ENCODE results near the gene CIDEC.

CIDEC gene

GRCh38 chr3:9903904-9904303 lies 23.9 kb upstream of the CIDEC start:
- H3K27me3 ChIP-seq (ENCODE audit: insufficient read depth, low read length, poor library complexity, severe bottlenecking): no peaks in the 10 kb centered on the region
- peak overlapping the region; percentile 80 for H3K4me3 ChIP-seq (ENCODE audit: low read length, poor library complexity, severe bottlenecking)
- H3K4me2 ChIP-seq (ENCODE audit: low read depth, low read length, poor library complexity, severe bottlenecking): peak overlapping the region; percentile 85
- TF ChIP-seq, protein P1, sequence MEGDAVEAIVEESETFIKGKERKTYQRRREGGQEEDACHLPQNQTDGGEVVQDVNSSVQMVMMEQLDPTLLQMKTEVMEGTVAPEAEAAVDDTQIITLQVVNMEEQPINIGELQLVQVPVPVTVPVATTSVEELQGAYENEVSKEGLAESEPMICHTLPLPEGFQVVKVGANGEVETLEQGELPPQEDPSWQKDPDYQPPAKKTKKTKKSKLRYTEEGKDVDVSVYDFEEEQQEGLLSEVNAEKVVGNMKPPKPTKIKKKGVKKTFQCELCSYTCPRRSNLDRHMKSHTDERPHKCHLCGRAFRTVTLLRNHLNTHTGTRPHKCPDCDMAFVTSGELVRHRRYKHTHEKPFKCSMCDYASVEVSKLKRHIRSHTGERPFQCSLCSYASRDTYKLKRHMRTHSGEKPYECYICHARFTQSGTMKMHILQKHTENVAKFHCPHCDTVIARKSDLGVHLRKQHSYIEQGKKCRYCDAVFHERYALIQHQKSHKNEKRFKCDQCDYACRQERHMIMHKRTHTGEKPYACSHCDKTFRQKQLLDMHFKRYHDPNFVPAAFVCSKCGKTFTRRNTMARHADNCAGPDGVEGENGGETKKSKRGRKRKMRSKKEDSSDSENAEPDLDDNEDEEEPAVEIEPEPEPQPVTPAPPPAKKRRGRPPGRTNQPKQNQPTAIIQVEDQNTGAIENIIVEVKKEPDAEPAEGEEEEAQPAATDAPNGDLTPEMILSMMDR (conservative IDR thresholded peaks at IDR 0.05; ENCODE audit: low read length): no peak
- no peak for TF ChIP-seq EZH2phosphoT487 (IDR thresholded peaks at IDR 0.05; ENCODE audit: borderline replicate concordance)
- peaks cover 29% of the 10 kb centered on the region for H3K4me1 ChIP-seq (ENCODE audit: insufficient read depth, low read length, poor library complexity, severe bottlenecking)
- no peaks in the 10 kb centered on the region for H3F3A ChIP-seq (ENCODE audit: low read depth)
- H3K9ac ChIP-seq (ENCODE audit: low read depth, low read length, poor library complexity, severe bottlenecking): peak overlapping the region; percentile 88
- no peaks in the 10 kb centered on the region for H3K9me2 ChIP-seq (replicated peaks; ENCODE audit: low read depth, low read length)
- H4K20me1 ChIP-seq (ENCODE audit: insufficient read depth, low read length, poor library complexity, severe bottlenecking): no peaks in the 10 kb centered on the region
- no peak overlapping the region for H2AFZ ChIP-seq (ENCODE audit: low read length)
- H3K79me2 ChIP-seq (ENCODE audit: insufficient read depth, low read length): peaks cover 29% of the 10 kb centered on the region
- peaks cover 5% of the 10 kb centered on the region; the same call in 1 of the 2 replicates for H3K36me3 ChIP-seq (ENCODE audit: insufficient read depth, low read length)
- no peaks in the 10 kb centered on the region for H3K9me3 ChIP-seq (ENCODE audit: insufficient read depth, low read depth, low read length)

- Histone ChIP-seq H2AFZ (ENCODE audit: low read length) (peak overlapping the region; percentile 74; the same call in 1 of the 2 replicates), H3K4me3 (ENCODE audit: low read length, poor library complexity, severe bottlenecking) (peak overlapping the region; percentile 80)
Observed at GRCh38 chr3:9903238-9903624, 23.2 kb upstream of the CIDEC start.

DNA sequence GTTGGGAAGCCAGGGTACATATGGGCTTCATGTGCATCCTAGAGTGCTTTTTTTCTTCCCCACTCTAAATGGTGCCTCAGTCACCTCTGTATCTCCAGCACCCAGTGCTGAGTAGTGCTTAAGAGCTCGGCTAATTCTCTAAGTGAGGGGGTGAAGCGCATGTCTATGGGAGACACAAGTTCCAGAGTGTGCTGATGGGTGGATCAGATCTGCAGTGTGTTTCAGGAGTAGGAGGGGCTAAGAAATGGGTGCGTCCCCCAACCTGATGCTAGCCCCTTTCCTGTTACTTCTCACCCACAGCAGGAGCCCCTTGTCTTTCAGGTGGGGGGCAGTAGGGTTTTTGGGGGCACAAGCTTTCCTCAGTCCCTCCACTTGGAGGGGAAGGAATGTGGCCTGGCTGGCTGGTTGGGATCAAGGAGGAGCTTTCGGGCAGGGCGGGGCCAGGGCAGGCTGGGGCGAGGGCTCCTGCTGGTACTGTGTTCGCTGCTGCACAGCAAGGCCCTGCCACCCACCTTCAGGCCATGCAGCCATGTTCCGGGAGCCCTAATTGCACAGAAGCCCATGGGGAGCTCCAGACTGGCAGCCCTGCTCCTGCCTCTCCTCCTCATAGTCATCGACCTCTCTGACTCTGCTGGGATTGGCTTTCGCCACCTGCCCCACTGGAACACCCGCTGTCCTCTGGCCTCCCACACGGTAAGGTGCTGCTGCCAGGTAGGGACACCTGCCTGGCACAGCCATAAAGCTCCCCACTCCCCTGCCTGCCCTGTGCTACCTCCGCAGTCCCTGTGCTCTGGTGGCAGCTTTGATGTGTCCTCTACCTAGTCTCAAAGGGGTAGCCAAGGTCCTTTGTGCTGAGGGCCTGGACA lies 22.6 kb upstream of the CIDEC start, which contains the start of gene IL17RE:
TSS of gene IL17RE (plus strand) at position 477 of the 866 bp plus-strand sequence. CDS start at position 562, 85 bp downstream.
- no peaks in the 10 kb centered on the region for H3F3A ChIP-seq (ENCODE audit: low read depth)
- H3K27me3 ChIP-seq (ENCODE audit: insufficient read depth, low read length, poor library complexity, severe bottlenecking): no peaks in the 10 kb centered on the region
- H3K9ac ChIP-seq (ENCODE audit: low read depth, low read length, poor library complexity, severe bottlenecking): peak within 1 kb of the TSS; percentile 88
- no peaks in the 10 kb centered on the region for H3K9me3 ChIP-seq (ENCODE audit: insufficient read depth, low read depth, low read length)
- TF ChIP-seq EZH2phosphoT487 (IDR thresholded peaks at IDR 0.05; ENCODE audit: borderline replicate concordance): no peak
- TF ChIP-seq, protein P1 (conservative IDR thresholded peaks at IDR 0.05; ENCODE audit: low read length): no peak
- H3K79me2 ChIP-seq (ENCODE audit: insufficient read depth, low read length): peaks cover 29% of the 10 kb centered on the region
- H3K4me1 ChIP-seq (ENCODE audit: insufficient read depth, low read length, poor library complexity, severe bottlenecking): peaks cover 36% of the 10 kb centered on the region
- peak within 1 kb of the TSS; percentile 74 for H2AFZ ChIP-seq (ENCODE audit: low read length)
- peak within 1 kb of the TSS; percentile 80 for H3K4me3 ChIP-seq (ENCODE audit: low read length, poor library complexity, severe bottlenecking)
- H4K20me1 ChIP-seq (ENCODE audit: insufficient read depth, low read length, poor library complexity, severe bottlenecking): no peaks in the 10 kb centered on the region
- no peaks in the 10 kb centered on the region for H3K9me2 ChIP-seq (replicated peaks; ENCODE audit: low read depth, low read length)
- peaks cover 5% of the 10 kb centered on the region; the same call in 1 of the 2 replicates for H3K36me3 ChIP-seq (ENCODE audit: insufficient read depth, low read length)
- H3K4me2 ChIP-seq (ENCODE audit: low read depth, low read length, poor library complexity, severe bottlenecking): peak within 1 kb of the TSS; percentile 85

More at GRCh38 chr3:9903238-9903624, 23.2 kb upstream of the CIDEC start:
- peak overlapping the region; percentile 85 for H3K4me2 ChIP-seq (ENCODE audit: low read depth, low read length, poor library complexity, severe bottlenecking)
- H3F3A ChIP-seq (ENCODE audit: low read depth): no peaks in the 10 kb centered on the region
- H3K36me3 ChIP-seq (ENCODE audit: insufficient read depth, low read length): peaks cover 5% of the 10 kb centered on the region; the same call in 1 of the 2 replicates
- no peaks in the 10 kb centered on the region for H4K20me1 ChIP-seq (ENCODE audit: insufficient read depth, low read length, poor library complexity, severe bottlenecking)
- no peaks in the 10 kb centered on the region for H3K9me2 ChIP-seq (replicated peaks; ENCODE audit: low read depth, low read length)
- H3K27me3 ChIP-seq (ENCODE audit: insufficient read depth, low read length, poor library complexity, severe bottlenecking): no peaks in the 10 kb centered on the region
- TF ChIP-seq, protein P1 (conservative IDR thresholded peaks at IDR 0.05; ENCODE audit: low read length): no peak
- TF ChIP-seq EZH2phosphoT487 (IDR thresholded peaks at IDR 0.05; ENCODE audit: borderline replicate concordance): no peak
- peaks cover 31% of the 10 kb centered on the region for H3K4me1 ChIP-seq (ENCODE audit: insufficient read depth, low read length, poor library complexity, severe bottlenecking)
- H3K9me3 ChIP-seq (ENCODE audit: insufficient read depth, low read depth, low read length): no peaks in the 10 kb centered on the region
- peak overlapping the region; percentile 88 for H3K9ac ChIP-seq (ENCODE audit: low read depth, low read length, poor library complexity, severe bottlenecking)
- H3K79me2 ChIP-seq (ENCODE audit: insufficient read depth, low read length): peaks cover 29% of the 10 kb centered on the region

Measured in Loucy (cell line).